GM23248 (cell line): ENCODE results near the gene JARID2.

Experiments
- EZH2 ChIP-seq: fragments of 200-600 bp; sonication (generic); IDR thresholded peaks from 2 replicates; pipeline ENCODE4 v1.6.1; 2018; ENCODE audit warnings: antibody characterized with exemption, mild to moderate bottlenecking; ENCODE audit not compliant: insufficient read depth, poor library complexity, severe bottlenecking
- EZH2phosphoT487 ChIP-seq: fragments of 200-600 bp; sonication (generic); IDR thresholded peaks from 2 replicates; pipeline ENCODE4 v1.6.1; 2018; ENCODE audit warnings: antibody characterized with exemption, moderate library complexity, mild to moderate bottlenecking, low read depth; ENCODE audit not compliant: insufficient read depth

DNA sequence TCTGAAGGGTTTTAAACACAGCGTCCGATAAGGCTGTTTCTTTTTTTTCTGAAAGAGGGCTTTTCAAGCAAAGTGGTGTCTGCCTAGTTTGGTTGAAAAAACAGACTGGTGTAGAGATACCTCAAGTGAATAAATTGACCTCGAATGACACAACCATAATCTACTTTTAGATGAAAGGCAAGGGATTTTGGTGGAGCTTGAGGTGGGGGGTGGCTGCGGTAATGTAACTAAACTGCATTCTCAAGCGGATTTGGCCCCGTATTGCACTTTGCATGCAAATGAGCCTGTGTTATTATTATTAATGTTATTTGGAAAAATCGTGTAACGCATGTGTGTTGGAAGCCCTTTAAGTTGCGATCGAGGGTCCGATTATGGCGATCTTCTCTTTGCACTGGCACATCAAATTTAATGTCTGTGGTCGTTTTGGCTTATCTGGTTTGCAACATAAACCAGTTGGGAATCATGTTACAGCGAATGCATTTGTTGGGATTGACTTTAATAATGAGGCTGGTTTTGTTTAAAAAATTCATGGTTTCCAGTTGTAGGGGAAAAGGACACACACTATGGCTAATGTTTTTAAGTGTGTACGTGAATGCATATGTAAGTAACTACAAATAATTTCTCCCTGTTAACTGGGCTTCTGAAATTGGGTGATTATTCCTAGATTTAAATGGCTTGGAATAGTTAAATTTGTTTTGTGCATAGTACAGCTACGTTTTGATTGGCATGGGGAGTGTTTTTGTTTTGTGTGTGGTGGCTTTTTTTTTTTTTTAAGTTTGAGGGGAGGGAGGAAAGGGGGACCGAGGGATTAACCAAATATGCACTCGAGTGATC, 1.0 kb downstream of the JARID2 start:
- TF ChIP-seq EZH2 (no peak), EZH2phosphoT487 (no peak)
